Stimulated activated CD4-positive, alpha-beta T cell treated with anti-CD3 and anti-CD28 coated beads, Interleukin-4, amount 100 ng/mL, for 1 hour (primary cell): ENCODE data around the gene DCP1A.
"Not testable (repeated sequence)": the region's sequence is repeated elsewhere in the genome, so short reads cannot be mapped to it uniquely, and the experiment has no call there.

ENCODE experiments used
- DNase-seq: peaks from one replicate; pipeline ENCODE4 v3.0.0-alpha.2; 2020

The DCP1A gene

GRCh38 chr3:53347261-53348064 is at the start of gene DCP1A:
DCP1A (minus strand) TSS chr3:53347543; CDS start chr3:53347517, 26 bp downstream.
- DNase-seq = peak; percentile 91

GRCh38 chr3:53384465-53385423 is 37.4 kb upstream of the DCP1A start:
- no peak for DNase-seq

- DNase-seq = no peak
These were observed 34.8 kb upstream of the DCP1A start for GRCh38 chr3:53382106-53382505.

GRCh38 chr3:53380306-53380705 is 33.0 kb upstream of the DCP1A start:
- no peak for DNase-seq

- DNase-seq = no peak
These were observed 32.6 kb upstream of the DCP1A start for GRCh38 chr3:53379898-53380297.

- no peak for DNase-seq
These were observed 30.5 kb upstream of the DCP1A start for GRCh38 chr3:53377794-53378193.

- no peak for DNase-seq
These were observed 29.3 kb upstream of the DCP1A start for GRCh38 chr3:53376679-53377078.

- peak; percentile 51 for DNase-seq
These were observed 27.7 kb upstream of the DCP1A start for GRCh38 chr3:53375019-53375418.

GRCh38 chr3:53370719-53371118 is 23.4 kb upstream of the DCP1A start:
- not testable (repeated sequence) for DNase-seq

- DNase-seq = no peak
These were observed 14.5 kb upstream of the DCP1A start for GRCh38 chr3:53361852-53362251.

- DNase-seq = no peak
These were observed 10.1 kb upstream of the DCP1A start for GRCh38 chr3:53357458-53357857.

GRCh38 chr3:53354945-53355498 is 7.7 kb upstream of the DCP1A start:
- DNase-seq = no peak

- DNase-seq = no peak
These were observed 5.9 kb upstream of the DCP1A start for GRCh38 chr3:53353202-53353601.

- DNase-seq = no peak
These were observed 3.3 kb upstream of the DCP1A start for GRCh38 chr3:53350652-53351051.

- DNase-seq = not testable (repeated sequence)
These were observed 775 bp upstream of the DCP1A start for GRCh38 chr3:53348118-53348517.

GRCh38 chr3:53346922-53347260 is 452 bp downstream of the DCP1A start:
- no peak for DNase-seq

- no peak for DNase-seq
These were observed 829 bp downstream of the DCP1A start for GRCh38 chr3:53346514-53346913.

- no peak for DNase-seq
These were observed 5.0 kb downstream of the DCP1A start for GRCh38 chr3:53342353-53342752.

GRCh38 chr3:53337167-53337940 is 10.0 kb downstream of the DCP1A start:
- no peak for DNase-seq

GRCh38 chr3:53334742-53335141 is 12.6 kb downstream of the DCP1A start:
- DNase-seq = no peak

- DNase-seq = no peak
These were observed 15.5 kb downstream of the DCP1A start for GRCh38 chr3:53331871-53332270.

GRCh38 chr3:53329897-53330296 is 17.4 kb downstream of the DCP1A start:
- no peak for DNase-seq

- DNase-seq = no peak
These were observed 18.6 kb downstream of the DCP1A start for GRCh38 chr3:53328746-53329145.
